Heart left ventricle (tissue), 16 donors: ENCODE data around the gene ATP11C. TPM values are rescaled to one million over a fixed set of nuclear protein-coding genes. Genes with fewer than 3 reads are reported as not detected.

Experiments
- ATAC-seq, 4 donors: fragments of 200-7000 bp; cut with Tn5 transposase; one replicate each; pipeline ENCODE4 v1.9.1; 2020 to 2022; ENCODE audit warnings: moderate library complexity in 4 of 4, mild to moderate bottlenecking in 3 of 4, moderate number of reproducible peaks in 1 of 4
- DNase-seq, 5 donors: peaks; one replicate each; pipeline ENCODE4 v3.0.0-alpha.2; 2020
- H3K27ac ChIP-seq, 12 donors: fragments of 200-600 bp; sonication (generic) in 4 of 12; one replicate each; pipeline versions ENCODE4 v1.5.0 to v1.8.0; 2016 to 2022; ENCODE audit warnings: mild to moderate bottlenecking in 2 of 12
- H3K27me3 ChIP-seq, 9 donors: fragments of 200-600 bp; sonication (generic) in 2 of 9; one replicate each; pipeline versions ENCODE4 v1.5.1 to v1.8.0; 2016 to 2022; ENCODE audit warnings: mild to moderate bottlenecking in 3 of 9
- H3K36me3 ChIP-seq, 9 donors: fragments of 200-600 bp; sonication (generic) in 2 of 9; one replicate each; pipeline versions ENCODE4 v1.5.0 to v1.8.0; 2018 to 2022; ENCODE audit warnings: mild to moderate bottlenecking in 2 of 9
- H3K4me1 ChIP-seq, 12 donors: fragments of 200-600 bp; sonication (generic) in 4 of 12; one replicate each; pipeline versions ENCODE4 v1.5.0 to v1.8.0; 2016 to 2022; ENCODE audit warnings: mild to moderate bottlenecking in 3 of 12
- H3K4me3 ChIP-seq, 12 donors: fragments of 200-600 bp; sonication (generic) in 4 of 12; one replicate each; pipeline versions ENCODE4 v1.5.0 to v1.8.0; 2017 to 2022; ENCODE audit warnings: mild to moderate bottlenecking in 9 of 12, moderate library complexity in 4 of 12
- H3K9me3 ChIP-seq, 12 donors: fragments of 200-600 bp; sonication (generic) in 4 of 12; one replicate each; pipeline versions ENCODE4 v1.5.0 to v1.8.0; 2016 to 2022; ENCODE audit warnings: mild to moderate bottlenecking in 1 of 12
- POLR2A ChIP-seq, 2 donors: fragments of 450-650 bp; IDR thresholded peaks; one replicate each; pipeline ENCODE4 v1.6.1; 2017; ENCODE audit warnings: antibody characterized with exemption in 2 of 2, mild to moderate bottlenecking in 2 of 2, moderate library complexity in 2 of 2
- WGBS, 4 donors: extraction: QIAGEN DNeasy Blood & Tissue Kit in 2 of 4; methylation state at CpG; one replicate each; pipeline versions ENCODE4 v1.1.5 to v1.1.7; 2013 to 2018; 5-methylcytosine and 5-hydroxymethylcytosine counted together
- intact Hi-C, 10 donors: fragments of 100-400 bp; cut with DNase I; formaldehyde crosslinking; loops; one replicate each; pipeline versions ENCODE4 v1.11.1 to v1.14.2; 2022
- polyA plus RNA-seq, 2 donors: library from polyadenylated mRNA; stranded (reverse); fragments of 200-250 nt; gene quantifications; one replicate each; pipeline ENCODE4 v1.2.3, GENCODE V29; 2013
- total RNA-seq, 9 donors: library from RNA; depleted of rRNA in 2 of 9; stranded (reverse); fragments of >200 nt in 2 of 9; fragmentation: NEBNext Ultra II Directional in 3 of 9; extraction: Animal tissue kit (Norgen Biotek cat#: 25700) in 3 of 9; gene quantifications; one replicate each; pipeline versions ENCODE4 v1.1.0 to v1.2.4, GENCODE V29; 2016 to 2023
- TF ChIP-seq, protein P1 (sequence below), 12 donors: fragments of 200-600 bp; sonication (generic) in 4 of 12; IDR thresholded peaks; one replicate each; pipeline versions ENCODE4 v1.5.0 to v1.8.0; 2018 to 2022; ENCODE audit warnings: antibody characterized with exemption in 12 of 12, mild to moderate bottlenecking in 5 of 12
- donor health status: ischemic (EF 13 %, LVEDD 7.1; RV severe dilation, severe dysfunction).
- donor health status: healthy with polysubstance abuse.
- donor health status: DM: no; HTN: yes; CAD: no.
- donor health status: DM: no; HTN: no; CAD: no.
- donor health status: ischemic (EF 25% LVEDD 6.9; RV normal size, moderate dysfunction).
- donor health status: ischemic (EF 25% LVEDD 5.7; RV mildly dilated, moderate dysfunction).
- donor health status: healthy.
- donor health status: DM: yes; HTN: yes; CAD: no.
- donor health status: ischemic (EF 35%, LVEDD 5.7; RV mildly dilated, moderate dysfunction).
- donor health status: nonischemic (EF 11% LVEDD 7.7; RV severe dilation, severe dysfunction).
- donor health status: DM: yes; HTN: yes; CAD: no.
- donor health status: PGD.
- donor health status: ischemic (EF 29% LVEDD 5.4; RV normal size, mild dysfunction).
- donor health status: nonischemic (EF 23%, LVEDD 6.1; RV moderate dilation, normal function).

Gene ATP11C
- total and polyA plus RNA-seq, 11 donors: 1.1 to 10.2 (median 3.9) TPM

DNA sequence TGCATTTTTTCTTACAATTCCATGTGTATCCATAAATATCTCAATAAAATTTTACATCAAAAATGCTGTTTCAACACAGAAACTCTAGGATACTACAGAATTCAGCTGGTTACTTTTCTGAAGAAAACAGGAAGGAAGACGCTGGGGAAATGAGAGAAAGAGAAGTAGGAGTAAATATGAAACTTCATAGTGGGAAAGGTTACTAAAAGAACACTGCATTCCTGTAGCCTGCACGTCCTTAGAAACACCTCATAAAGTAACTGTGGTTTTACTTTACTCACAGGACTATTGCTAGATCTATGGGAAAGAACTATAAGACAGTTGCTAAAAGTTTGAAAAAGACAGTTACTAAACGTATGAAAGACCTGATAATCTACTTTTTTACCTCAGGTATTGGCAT, 23.1 kb downstream of the ATP11C start:
- Histone ChIP-seq H3K9me3 (no peaks in the 10 kb centered on the region), H3K4me1 (peaks cover 0 to 17% (median 0%) of the 10 kb centered on the region in 12 donors), H3K27me3 (no peaks in the 10 kb centered on the region), H3K27ac (no peak overlapping the region), H3K4me3 (no peak overlapping the region), H3K36me3 (no peaks in the 10 kb centered on the region)
- intact Hi-C loops: no loop called here
- ATAC-seq (no peak), DNase-seq (no peak)
- 49 to 79% (median 68%) methylated on average over 3 of the region's 3 CpGs for WGBS, 4 donors
- TF ChIP-seq POLR2A (IDR thresholded peaks at IDR 0.05): no peak
- TF ChIP-seq, protein P1, sequence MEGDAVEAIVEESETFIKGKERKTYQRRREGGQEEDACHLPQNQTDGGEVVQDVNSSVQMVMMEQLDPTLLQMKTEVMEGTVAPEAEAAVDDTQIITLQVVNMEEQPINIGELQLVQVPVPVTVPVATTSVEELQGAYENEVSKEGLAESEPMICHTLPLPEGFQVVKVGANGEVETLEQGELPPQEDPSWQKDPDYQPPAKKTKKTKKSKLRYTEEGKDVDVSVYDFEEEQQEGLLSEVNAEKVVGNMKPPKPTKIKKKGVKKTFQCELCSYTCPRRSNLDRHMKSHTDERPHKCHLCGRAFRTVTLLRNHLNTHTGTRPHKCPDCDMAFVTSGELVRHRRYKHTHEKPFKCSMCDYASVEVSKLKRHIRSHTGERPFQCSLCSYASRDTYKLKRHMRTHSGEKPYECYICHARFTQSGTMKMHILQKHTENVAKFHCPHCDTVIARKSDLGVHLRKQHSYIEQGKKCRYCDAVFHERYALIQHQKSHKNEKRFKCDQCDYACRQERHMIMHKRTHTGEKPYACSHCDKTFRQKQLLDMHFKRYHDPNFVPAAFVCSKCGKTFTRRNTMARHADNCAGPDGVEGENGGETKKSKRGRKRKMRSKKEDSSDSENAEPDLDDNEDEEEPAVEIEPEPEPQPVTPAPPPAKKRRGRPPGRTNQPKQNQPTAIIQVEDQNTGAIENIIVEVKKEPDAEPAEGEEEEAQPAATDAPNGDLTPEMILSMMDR (IDR thresholded peaks at IDR 0.05): no peak

GRCh38 chrX:139907078-139907477, 25.8 kb downstream of the ATP11C start:
- H3K27me3 ChIP-seq: no peaks in the 10 kb centered on the region
- no peaks in the 10 kb centered on the region for H3K36me3 ChIP-seq
- H3K27ac ChIP-seq: no peak overlapping the region
- H3K4me3 ChIP-seq: no peak overlapping the region
- no peak for ATAC-seq
- no peaks in the 10 kb centered on the region for H3K9me3 ChIP-seq
- H3K4me1 ChIP-seq: peaks cover 0 to 17% (median 0%) of the 10 kb centered on the region in 12 donors
- no peak for TF ChIP-seq POLR2A (IDR thresholded peaks at IDR 0.05)
- TF ChIP-seq, protein P1 (IDR thresholded peaks at IDR 0.05): no peak
- WGBS, 4 donors: 91 to 100% (median 95%) methylated on average over 3 of the region's 3 CpGs
- intact Hi-C loops: no loop called here
- DNase-seq: no peak

GRCh38 chrX:139905743-139906142, 27.1 kb downstream of the ATP11C start:
- no peak for TF ChIP-seq POLR2A (IDR thresholded peaks at IDR 0.05)
- TF ChIP-seq, protein P1 (IDR thresholded peaks at IDR 0.05): no peak
- no peak overlapping the region for H3K4me3 ChIP-seq
- DNase-seq (no peak), ATAC-seq (no peak)
- H3K4me1 ChIP-seq: peaks cover 0 to 17% (median 0%) of the 10 kb centered on the region in 12 donors
- 83 to 95% (median 92%) methylated on average over 2 of the region's 2 CpGs for WGBS, 4 donors
- intact Hi-C loops: no loop called here
- no peaks in the 10 kb centered on the region for H3K27me3 ChIP-seq
- H3K27ac ChIP-seq: no peak overlapping the region
- no peaks in the 10 kb centered on the region for H3K9me3 ChIP-seq
- H3K36me3 ChIP-seq: no peaks in the 10 kb centered on the region

- no peak for TF ChIP-seq POLR2A (IDR thresholded peaks at IDR 0.05)
- TF ChIP-seq, protein P1 (IDR thresholded peaks at IDR 0.05): no peak
- no peaks in the 10 kb centered on the region for H3K36me3 ChIP-seq
- H3K4me3 ChIP-seq: no peak overlapping the region
- intact Hi-C loops: no loop called here
- DNase-seq (no peak), ATAC-seq (no peak)
- H3K27ac ChIP-seq: no peak overlapping the region
- WGBS, 4 donors: 61 to 84% (median 69%) methylated on average over 3 of the region's 3 CpGs
- H3K4me1 ChIP-seq: peaks cover 0 to 15% (median 0%) of the 10 kb centered on the region in 12 donors
- no peaks in the 10 kb centered on the region for H3K9me3 ChIP-seq
- no peaks in the 10 kb centered on the region for H3K27me3 ChIP-seq
Observed at GRCh38 chrX:139905051-139905450, 27.8 kb downstream of the ATP11C start.
